Measurements from ENCODE around the gene RNF144B. TPM values are rescaled to one million over a fixed set of nuclear protein-coding genes. Genes with fewer than 3 reads are reported as not detected.
A peak's percentile ranks its signal among the peaks of the same experiment; 100 is the strongest.
"Not testable (repeated sequence)": the region's sequence is repeated elsewhere in the genome, so short reads cannot be mapped to it uniquely, and the experiment has no call there.

Gene RNF144B
- total RNA-seq, 1 donor from 2014 or later, result 13.7 TPM

- no peak for DNase-seq (ENCODE audit: low spot score)
Measured at GRCh38 chr6:18371010-18371409, 16.1 kb upstream of the RNF144B start.

- DNase-seq (ENCODE audit: low spot score), result no peak
Measured at GRCh38 chr6:18371656-18372055, 15.5 kb upstream of the RNF144B start.

- DNase-seq (ENCODE audit: low spot score), result no peak
Measured at GRCh38 chr6:18380158-18380836, 6.9 kb upstream of the RNF144B start.

DNA sequence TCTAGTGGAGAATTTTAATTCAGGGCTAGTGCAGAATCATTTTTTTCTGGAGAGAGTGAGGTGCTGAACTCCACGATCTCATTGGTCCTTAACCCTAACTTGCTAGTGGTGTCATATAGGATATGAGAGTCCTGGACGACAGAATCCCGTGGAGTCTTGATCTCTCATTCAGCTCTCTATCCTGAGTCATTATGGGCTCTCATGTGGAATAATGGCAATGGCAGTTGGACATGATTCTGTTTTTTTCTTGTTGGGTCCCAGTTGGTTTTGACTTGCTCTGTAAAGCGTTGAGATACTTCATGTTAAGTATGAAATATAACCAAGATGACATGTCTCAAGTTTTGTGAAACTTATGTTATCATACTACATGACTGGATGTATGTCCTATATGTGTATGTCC, 6.3 kb upstream of the RNF144B start:
- DNase-seq (ENCODE audit: low spot score), result no peak

DNA sequence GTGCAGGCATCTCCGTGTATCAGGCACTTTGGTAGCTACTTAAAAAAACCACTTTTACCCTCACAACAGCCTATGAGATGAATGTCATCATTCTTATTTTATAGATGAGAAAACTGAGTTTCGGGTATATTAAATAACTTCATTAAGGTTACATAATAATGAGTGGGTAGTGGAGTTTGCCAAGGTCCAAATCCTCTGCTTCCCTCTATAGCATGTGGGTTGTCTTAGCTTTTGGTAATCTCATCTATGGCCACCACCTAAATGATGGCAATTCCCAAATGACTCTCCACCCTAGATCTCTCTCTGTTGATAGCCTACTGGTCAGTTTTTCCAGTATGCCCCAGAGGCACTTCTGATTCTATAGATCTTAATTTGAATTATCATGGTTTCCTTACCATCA, 3.7 kb upstream of the RNF144B start:
- no peak for DNase-seq (ENCODE audit: low spot score)

- DNase-seq (ENCODE audit: low spot score), result no peak
Measured at GRCh38 chr6:18384621-18385020, 2.5 kb upstream of the RNF144B start.

- no peak for DNase-seq (ENCODE audit: low spot score)
Measured at GRCh38 chr6:18386298-18386976, 713 bp upstream of the RNF144B start.

DNA sequence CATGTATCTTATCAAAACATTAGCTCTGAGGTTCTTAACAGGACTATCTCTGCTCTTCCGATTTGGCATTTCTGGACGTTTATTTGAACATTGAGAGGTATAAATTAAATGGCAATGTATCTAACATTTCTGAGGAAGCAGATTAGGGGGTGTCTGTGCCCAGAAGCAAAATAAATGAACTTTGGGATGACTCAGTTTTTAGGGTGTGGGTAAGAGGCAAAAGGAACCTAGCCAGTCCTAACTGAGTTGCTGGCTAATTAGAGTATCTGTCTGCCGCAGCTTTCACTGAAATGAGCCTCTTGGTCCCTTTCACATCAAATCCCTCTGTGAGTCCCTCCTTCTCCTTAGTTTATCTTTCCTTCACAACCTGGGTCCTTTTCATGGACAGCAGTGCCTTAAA, 1.1 kb downstream of the RNF144B start:
- DNase-seq (ENCODE audit: low spot score), result no peak

DNA sequence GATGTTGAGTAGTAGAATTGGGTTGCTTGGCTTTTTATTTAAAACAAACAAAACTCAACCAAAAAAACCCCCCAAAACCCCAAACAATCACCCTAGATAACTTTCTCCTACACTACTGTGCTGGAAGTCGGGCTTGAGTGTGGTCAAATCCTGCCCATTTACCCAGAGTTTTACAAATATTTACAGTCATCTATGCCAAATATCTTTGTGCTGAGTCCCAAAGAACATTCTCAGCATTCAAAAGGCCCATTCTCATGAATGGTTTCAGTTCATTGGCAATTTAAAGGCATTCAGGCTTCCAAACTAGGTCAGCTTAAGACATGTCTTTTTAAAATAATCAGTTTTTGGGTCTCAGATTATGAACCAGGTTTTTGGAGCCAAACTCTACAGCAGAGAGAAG, 1.8 kb downstream of the RNF144B start:
- DNase-seq (ENCODE audit: low spot score), result no peak

GRCh38 chr6:18389479-18389878, 2.3 kb downstream of the RNF144B start:
- DNase-seq (ENCODE audit: low spot score), result no peak

- DNase-seq (ENCODE audit: low spot score), result no peak
Measured at GRCh38 chr6:18390476-18390875, 3.3 kb downstream of the RNF144B start.

DNA sequence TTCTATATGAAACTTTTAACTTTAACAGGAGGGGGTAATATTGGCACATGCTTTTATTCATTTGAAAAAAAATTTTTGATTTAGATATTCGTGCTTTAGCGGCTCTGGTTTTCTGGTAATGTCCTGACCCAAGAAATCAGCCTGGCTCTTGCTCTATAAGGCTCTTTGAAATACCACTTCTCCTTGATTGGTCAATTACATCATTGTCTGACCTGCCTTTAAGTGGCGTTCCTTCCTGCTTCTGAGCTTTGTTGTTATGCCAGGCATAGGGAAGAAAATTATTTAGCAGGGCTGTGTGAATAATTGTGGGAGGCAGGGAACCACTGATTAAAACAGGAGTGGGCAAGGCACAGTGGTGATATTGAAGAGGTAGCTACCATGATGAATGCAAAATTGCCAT, 3.9 kb downstream of the RNF144B start:
- no peak for DNase-seq (ENCODE audit: low spot score)

DNA sequence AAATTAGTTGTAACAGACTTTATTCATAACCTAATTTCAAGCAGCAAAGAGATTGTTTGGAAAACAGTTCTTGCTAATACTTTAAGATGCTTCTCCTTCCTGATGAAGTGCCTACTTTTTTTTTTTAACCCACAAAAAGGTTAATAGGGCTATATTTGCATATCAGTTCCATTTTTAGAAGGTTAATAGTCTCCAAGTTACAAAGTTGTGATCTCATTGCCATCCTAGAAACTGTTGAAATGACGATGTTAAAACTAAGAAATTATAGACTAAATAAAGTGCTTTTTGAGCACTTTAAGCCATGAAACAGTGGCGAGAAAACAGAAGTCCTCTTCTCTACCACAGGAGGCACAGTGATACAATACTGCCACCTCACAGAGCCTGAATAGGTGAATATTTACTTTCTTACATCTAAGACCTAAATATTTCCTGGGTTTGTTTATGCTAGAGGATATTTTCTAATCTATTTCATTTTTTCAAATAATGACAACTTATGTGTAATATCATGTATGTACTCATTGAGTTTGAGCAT, 5.3 kb downstream of the RNF144B start:
- DNase-seq (ENCODE audit: low spot score), result no peak

DNA sequence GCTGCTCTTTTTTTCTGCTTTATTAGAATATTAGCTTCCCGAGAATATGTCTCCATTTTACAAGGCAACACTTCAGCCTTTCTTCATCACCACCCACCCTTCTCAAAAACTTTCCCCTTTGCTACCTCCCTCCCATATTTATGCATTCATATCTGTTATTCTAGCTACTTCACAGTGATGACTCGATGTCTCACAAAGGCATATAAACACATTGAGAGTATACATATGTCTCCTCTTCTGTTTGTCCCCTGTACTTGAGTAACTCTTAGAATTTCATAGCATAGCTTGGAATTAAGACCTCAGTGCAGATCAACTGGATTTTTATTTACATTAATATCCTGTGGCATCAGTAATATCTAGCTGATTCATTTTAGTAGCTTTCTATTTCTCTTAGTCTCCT, 6.5 kb downstream of the RNF144B start:
- no peak for DNase-seq (ENCODE audit: low spot score)

DNA sequence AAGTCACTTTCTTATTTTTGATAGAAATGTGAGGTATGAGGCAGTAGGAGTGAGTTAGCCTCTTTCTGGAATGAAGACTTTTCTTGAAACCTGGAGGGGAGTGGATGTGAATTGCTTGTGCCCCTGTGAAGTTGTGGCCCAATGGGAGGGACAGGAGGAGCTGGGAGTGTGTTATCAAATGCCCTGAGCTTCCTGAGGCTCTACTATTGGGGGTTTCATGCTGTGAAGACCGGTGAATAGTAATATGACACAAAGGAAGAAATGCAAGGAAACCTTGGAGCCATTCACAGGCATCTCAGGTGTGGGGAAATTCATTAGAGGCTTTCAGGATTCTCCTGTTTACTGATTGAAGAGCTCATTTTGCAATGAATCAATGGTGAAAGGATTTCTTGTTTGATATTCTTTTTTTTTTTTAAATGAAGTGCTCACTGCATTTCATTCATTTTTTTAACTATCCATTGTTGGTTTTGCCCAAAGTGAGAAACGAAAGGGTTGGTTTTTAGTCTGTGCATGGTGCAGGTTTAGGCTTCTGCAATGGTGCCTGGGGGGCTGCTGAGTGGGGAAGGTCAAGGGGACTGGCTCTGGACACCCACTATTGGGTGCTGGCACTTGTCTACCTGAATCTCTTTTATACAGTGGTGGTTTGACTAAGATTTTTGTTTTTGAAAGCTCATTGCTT, 8.2 kb downstream of the RNF144B start:
- no peak for DNase-seq (ENCODE audit: low spot score)

DNA sequence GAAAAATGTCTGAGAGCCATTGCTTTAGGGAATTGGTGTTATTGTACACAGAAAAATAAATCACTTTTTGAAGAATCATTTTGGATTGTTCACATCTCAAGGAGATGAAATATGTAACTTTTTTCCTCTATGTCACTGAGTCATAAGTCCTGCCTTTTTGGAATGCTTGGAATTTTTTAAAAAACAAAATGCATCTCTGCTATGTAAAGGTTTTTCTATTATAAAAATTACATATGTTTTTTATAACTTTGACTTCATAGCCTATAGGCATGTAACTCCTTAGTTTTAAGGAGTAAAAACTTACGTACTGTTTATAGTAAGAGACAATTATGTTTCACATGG, 8.7 kb downstream of the RNF144B start:
- DNase-seq (ENCODE audit: low spot score), result no peak

- no peak for DNase-seq (ENCODE audit: low spot score)
Measured at GRCh38 chr6:18397701-18398100, 10.6 kb downstream of the RNF144B start.

- DNase-seq (ENCODE audit: low spot score), result not testable (repeated sequence)
Measured at GRCh38 chr6:18398225-18398624, 11.1 kb downstream of the RNF144B start.

DNA sequence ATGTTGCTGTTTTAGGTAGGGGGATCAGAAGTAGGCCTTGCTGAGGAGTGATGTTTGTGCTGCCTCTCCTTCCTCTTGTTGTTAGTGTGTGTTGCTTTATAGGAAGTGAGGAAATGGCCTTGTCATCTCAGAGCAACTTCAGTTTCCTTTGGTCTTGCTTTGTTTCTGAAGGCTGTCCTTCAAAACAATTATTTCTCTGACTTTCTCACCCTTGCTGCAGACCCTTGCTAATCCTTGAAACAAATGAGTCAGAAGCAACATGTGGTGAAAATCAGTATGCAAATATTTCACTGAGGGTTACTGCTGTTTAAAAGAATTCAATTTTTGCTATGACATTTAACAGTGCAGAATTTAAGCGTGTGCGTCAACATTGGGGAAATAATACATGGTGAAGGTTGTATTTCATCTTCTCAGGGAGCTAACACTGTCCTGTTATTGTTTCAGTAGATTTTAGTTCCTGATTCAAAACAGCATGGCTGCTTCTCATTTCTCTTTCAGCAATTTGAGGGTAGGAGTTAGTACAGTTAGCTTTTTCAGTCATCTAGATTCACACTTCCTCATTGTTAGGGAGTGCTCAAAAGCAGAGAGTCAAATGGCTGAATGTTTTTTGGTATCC, 13.8 kb downstream of the RNF144B start:
- DNase-seq (ENCODE audit: low spot score), result no peak

GRCh38 chr6:18404965-18405364, 17.8 kb downstream of the RNF144B start:
- not testable (repeated sequence) for DNase-seq (ENCODE audit: low spot score)

DNA sequence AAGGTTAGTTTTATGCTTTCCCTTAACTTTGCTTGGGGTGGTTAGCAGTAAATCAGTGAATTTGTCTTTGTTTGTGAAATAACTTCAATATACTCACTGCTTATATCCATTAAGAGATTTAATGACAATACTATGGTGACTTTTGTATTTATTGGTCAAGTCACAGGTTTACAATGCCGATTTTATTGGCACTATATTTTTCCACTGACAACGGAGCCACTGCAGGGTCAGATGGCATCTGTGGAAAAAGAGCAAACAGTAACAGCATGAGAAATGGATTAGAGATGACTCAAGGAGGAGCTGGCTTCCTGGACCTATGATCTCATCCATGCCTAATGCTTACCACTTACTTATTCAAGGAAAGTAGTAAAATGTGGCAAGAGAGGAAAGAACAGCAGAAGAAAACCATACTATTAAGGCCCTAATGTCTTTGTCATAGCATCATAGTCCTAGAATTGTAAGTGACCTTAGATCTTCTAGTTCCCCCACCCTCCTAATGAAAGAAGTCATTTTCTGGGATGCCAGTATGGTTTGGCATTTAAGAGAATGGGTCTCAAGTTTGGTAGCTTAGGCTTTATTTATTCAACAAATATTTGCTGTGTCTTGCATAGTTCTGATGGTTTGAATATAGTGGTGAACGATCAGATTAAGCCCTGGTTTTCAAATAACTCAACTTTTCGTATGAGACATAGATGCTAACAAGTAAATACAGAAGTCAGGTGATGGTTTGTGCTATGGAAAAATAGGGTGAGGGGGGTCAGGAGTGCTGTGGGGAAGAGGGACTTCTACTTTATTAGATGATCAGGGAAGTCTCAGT, 18.5 kb downstream of the RNF144B start:
- DNase-seq (ENCODE audit: low spot score), result peak; percentile 22

Data from umbilical cord (tissue), 2 donors.